Loucy (cell line): ENCODE measurements around the gene FAM13C.

ENCODE experiments used
- H2AFZ ChIP-seq: fragments of 200-600 bp; sonication (generic); 2 replicates; pipeline ENCODE4 v1.6.0; 2016; ENCODE audit warnings: antibody characterized with exemption, mild to moderate bottlenecking, low read length, moderate library complexity
- H3F3A ChIP-seq: fragments of 200-600 bp; 2 replicates; pipeline ENCODE4 v1.6.0; 2016; ENCODE audit warnings: antibody characterized with exemption, low read depth, mild to moderate bottlenecking
- H3K27me3 ChIP-seq: fragments of 200-600 bp; sonication (generic); 2 replicates; pipeline ENCODE4 v1.6.1; 2014; ENCODE audit warnings: low read length, mild to moderate bottlenecking; ENCODE audit not compliant: insufficient read depth, poor library complexity, severe bottlenecking
- H3K36me3 ChIP-seq: fragments of 200-600 bp; sonication (generic); 2 replicates; pipeline ENCODE4 v1.6.1; 2016; ENCODE audit warnings: low read length; ENCODE audit not compliant: insufficient read depth
- H3K4me1 ChIP-seq: fragments of 200-600 bp; sonication (generic); 2 replicates; pipeline ENCODE4 v1.5.1; 2014; ENCODE audit warnings: low read length, mild to moderate bottlenecking; ENCODE audit not compliant: insufficient read depth, poor library complexity, severe bottlenecking
- H3K4me2 ChIP-seq: fragments of 200-600 bp; sonication (generic); 2 replicates; pipeline ENCODE4 v1.6.0; 2014; ENCODE audit warnings: antibody characterized with exemption, low read length, low read depth, mild to moderate bottlenecking; ENCODE audit not compliant: poor library complexity, severe bottlenecking
- H3K4me3 ChIP-seq: fragments of 200-600 bp; sonication (generic); 2 replicates; pipeline ENCODE4 v1.5.1; 2014; ENCODE audit warnings: low read length, mild to moderate bottlenecking, mixed read lengths; ENCODE audit not compliant: poor library complexity, severe bottlenecking
- H3K79me2 ChIP-seq: fragments of 200-600 bp; sonication (generic); 2 replicates; pipeline ENCODE4 v1.6.1; 2014; ENCODE audit warnings: low read length; ENCODE audit not compliant: insufficient read depth
- H3K9ac ChIP-seq: fragments of 200-600 bp; sonication (generic); 2 replicates; pipeline ENCODE4 v1.6.0; 2014; ENCODE audit warnings: mild to moderate bottlenecking, low read depth, low read length, moderate library complexity; ENCODE audit not compliant: poor library complexity, severe bottlenecking
- H3K9me2 ChIP-seq: fragments of 200-600 bp; sonication (generic); replicated peaks from 2 replicates; pipeline ENCODE4 v1.6.1; 2016; ENCODE audit warnings: low read depth, low read length, mixed read lengths
- H3K9me3 ChIP-seq: fragments of 200-600 bp; sonication (generic); 2 replicates; pipeline ENCODE4 v1.6.1; 2014; ENCODE audit warnings: mild to moderate bottlenecking, antibody characterized with exemption, low read length, low read depth; ENCODE audit not compliant: insufficient read depth
- H4K20me1 ChIP-seq: fragments of 200-600 bp; sonication (generic); 2 replicates; pipeline ENCODE4 v1.6.0; 2014; ENCODE audit warnings: antibody characterized with exemption, low read length, mild to moderate bottlenecking; ENCODE audit not compliant: insufficient read depth, poor library complexity, severe bottlenecking
- EZH2phosphoT487 ChIP-seq: fragments of 200-600 bp; IDR thresholded peaks from 2 replicates; pipeline ENCODE4 v1.6.1; 2018; ENCODE audit warnings: antibody characterized with exemption, mild to moderate bottlenecking, moderate library complexity, borderline replicate concordance
- TF ChIP-seq, protein P1 (sequence below): fragments of 200-600 bp; sonication (generic); conservative IDR thresholded peaks from 2 replicates; pipeline ENCODE4 v1.5.1; 2014; ENCODE audit warnings: mild to moderate bottlenecking, antibody characterized with exemption, low read length

The FAM13C gene

GRCh38 chr10:59304521-59305097, 57.7 kb downstream of the FAM13C start:
- H3K4me1 ChIP-seq: no peaks in the 10 kb centered on the region
- no peaks in the 10 kb centered on the region for H4K20me1 ChIP-seq
- no peak overlapping the region for H3K4me2 ChIP-seq
- H3K4me3 ChIP-seq: no peak overlapping the region
- H3K36me3 ChIP-seq: no peaks in the 10 kb centered on the region
- no peaks in the 10 kb centered on the region for H3K79me2 ChIP-seq
- no peak overlapping the region for H2AFZ ChIP-seq
- H3F3A ChIP-seq: no peaks in the 10 kb centered on the region
- H3K9me3 ChIP-seq: no peaks in the 10 kb centered on the region
- no peak overlapping the region for H3K9ac ChIP-seq
- H3K9me2 ChIP-seq: no peaks in the 10 kb centered on the region
- no peak for TF ChIP-seq EZH2phosphoT487
- TF ChIP-seq, protein P1, sequence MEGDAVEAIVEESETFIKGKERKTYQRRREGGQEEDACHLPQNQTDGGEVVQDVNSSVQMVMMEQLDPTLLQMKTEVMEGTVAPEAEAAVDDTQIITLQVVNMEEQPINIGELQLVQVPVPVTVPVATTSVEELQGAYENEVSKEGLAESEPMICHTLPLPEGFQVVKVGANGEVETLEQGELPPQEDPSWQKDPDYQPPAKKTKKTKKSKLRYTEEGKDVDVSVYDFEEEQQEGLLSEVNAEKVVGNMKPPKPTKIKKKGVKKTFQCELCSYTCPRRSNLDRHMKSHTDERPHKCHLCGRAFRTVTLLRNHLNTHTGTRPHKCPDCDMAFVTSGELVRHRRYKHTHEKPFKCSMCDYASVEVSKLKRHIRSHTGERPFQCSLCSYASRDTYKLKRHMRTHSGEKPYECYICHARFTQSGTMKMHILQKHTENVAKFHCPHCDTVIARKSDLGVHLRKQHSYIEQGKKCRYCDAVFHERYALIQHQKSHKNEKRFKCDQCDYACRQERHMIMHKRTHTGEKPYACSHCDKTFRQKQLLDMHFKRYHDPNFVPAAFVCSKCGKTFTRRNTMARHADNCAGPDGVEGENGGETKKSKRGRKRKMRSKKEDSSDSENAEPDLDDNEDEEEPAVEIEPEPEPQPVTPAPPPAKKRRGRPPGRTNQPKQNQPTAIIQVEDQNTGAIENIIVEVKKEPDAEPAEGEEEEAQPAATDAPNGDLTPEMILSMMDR: no peak
- no peaks in the 10 kb centered on the region for H3K27me3 ChIP-seq

DNA sequence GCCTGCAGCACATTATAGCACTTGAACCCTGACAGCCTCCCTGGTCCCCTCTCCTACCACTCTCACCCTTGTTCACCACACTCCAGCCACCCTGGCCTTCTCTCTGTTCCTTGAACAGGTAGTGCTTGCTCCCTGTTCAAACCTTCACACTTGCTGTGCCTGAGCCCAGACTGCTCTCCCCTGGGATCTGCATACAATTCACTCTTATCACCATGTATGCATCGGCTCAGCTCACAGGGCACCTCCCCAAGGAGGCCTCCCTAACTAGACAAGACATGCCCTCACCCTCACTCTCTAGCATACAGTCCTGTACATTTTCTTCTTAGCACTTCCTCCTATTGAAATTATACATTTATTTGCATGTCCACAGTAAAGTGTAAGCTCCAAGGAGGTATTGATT, 59.3 kb downstream of the FAM13C start:
- Histone ChIP-seq H3K9me3 (no peaks in the 10 kb centered on the region), H3K4me1 (no peaks in the 10 kb centered on the region), H3K4me3 (no peak overlapping the region), H3K27me3 (no peaks in the 10 kb centered on the region), H2AFZ (no peak overlapping the region), H3F3A (no peaks in the 10 kb centered on the region), H4K20me1 (no peaks in the 10 kb centered on the region), H3K9ac (no peak overlapping the region), H3K36me3 (no peaks in the 10 kb centered on the region), H3K4me2 (no peak overlapping the region), H3K79me2 (no peaks in the 10 kb centered on the region), H3K9me2 (no peaks in the 10 kb centered on the region)
- no peak for TF ChIP-seq EZH2phosphoT487
- TF ChIP-seq, protein P1: no peak

DNA sequence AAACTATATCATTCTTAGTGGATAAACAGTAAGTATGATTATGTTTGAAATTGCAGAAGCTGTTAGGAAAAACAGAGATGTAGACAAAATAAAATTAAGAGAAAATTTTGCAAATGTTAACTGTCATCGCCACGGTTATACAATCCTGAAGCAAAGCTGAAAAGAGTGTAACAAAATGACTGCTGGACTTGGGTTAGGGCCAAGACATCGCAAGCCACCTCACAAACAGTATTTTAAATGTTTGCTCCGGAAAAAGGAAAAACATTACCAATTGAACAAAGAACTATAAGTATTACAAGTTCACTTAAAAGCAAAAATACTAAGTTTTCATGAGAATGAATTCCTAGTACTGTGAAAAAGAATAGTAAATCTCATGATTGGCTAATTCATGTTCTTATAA, 60.0 kb downstream of the FAM13C start:
- H4K20me1 ChIP-seq: no peaks in the 10 kb centered on the region
- H3K36me3 ChIP-seq: no peaks in the 10 kb centered on the region
- no peak overlapping the region for H3K9ac ChIP-seq
- H3K79me2 ChIP-seq: no peaks in the 10 kb centered on the region
- no peaks in the 10 kb centered on the region for H3K4me1 ChIP-seq
- no peak overlapping the region for H3K4me3 ChIP-seq
- no peaks in the 10 kb centered on the region for H3K27me3 ChIP-seq
- no peaks in the 10 kb centered on the region for H3K9me2 ChIP-seq
- no peak overlapping the region for H2AFZ ChIP-seq
- H3K4me2 ChIP-seq: no peak overlapping the region
- TF ChIP-seq EZH2phosphoT487: no peak
- TF ChIP-seq, protein P1: no peak
- H3K9me3 ChIP-seq: no peaks in the 10 kb centered on the region
- H3F3A ChIP-seq: no peaks in the 10 kb centered on the region
